ENCODE results near the gene FER1L5.

Gene FER1L5

GRCh38 chr2:96699621-96700020, 57.1 kb downstream of the FER1L5 start:
- POLR2A ChIA-PET: no interaction called here
- CTCF ChIA-PET: interaction anchor here (0.9 to 2.1 kb wide), 4 partner anchors 9 to 64 kb away, joined by 3 to 6 read pairs (median 4); no protein-coding TSS in a partner anchor
- no peak for DNase-seq (ENCODE audit: extremely low spot score)
- TF ChIP-seq, protein P1, sequence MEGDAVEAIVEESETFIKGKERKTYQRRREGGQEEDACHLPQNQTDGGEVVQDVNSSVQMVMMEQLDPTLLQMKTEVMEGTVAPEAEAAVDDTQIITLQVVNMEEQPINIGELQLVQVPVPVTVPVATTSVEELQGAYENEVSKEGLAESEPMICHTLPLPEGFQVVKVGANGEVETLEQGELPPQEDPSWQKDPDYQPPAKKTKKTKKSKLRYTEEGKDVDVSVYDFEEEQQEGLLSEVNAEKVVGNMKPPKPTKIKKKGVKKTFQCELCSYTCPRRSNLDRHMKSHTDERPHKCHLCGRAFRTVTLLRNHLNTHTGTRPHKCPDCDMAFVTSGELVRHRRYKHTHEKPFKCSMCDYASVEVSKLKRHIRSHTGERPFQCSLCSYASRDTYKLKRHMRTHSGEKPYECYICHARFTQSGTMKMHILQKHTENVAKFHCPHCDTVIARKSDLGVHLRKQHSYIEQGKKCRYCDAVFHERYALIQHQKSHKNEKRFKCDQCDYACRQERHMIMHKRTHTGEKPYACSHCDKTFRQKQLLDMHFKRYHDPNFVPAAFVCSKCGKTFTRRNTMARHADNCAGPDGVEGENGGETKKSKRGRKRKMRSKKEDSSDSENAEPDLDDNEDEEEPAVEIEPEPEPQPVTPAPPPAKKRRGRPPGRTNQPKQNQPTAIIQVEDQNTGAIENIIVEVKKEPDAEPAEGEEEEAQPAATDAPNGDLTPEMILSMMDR (IDR thresholded peaks at IDR 0.05; ENCODE audit: control extremely low read depth, extremely low read depth, low read depth, missing control alignments): no peak

- POLR2A ChIA-PET: no interaction called here
- CTCF ChIA-PET: interaction anchor here (0.9 to 2.1 kb wide), 4 partner anchors 9 to 64 kb away, joined by 3 to 6 read pairs (median 4); no protein-coding TSS in a partner anchor
- TF ChIP-seq, protein P1 (IDR thresholded peaks at IDR 0.05; ENCODE audit: control extremely low read depth, extremely low read depth, low read depth, missing control alignments): no peak
- no peak for DNase-seq (ENCODE audit: extremely low spot score)
Measured at GRCh38 chr2:96700086-96700485, 57.5 kb downstream of the FER1L5 start.

DNA sequence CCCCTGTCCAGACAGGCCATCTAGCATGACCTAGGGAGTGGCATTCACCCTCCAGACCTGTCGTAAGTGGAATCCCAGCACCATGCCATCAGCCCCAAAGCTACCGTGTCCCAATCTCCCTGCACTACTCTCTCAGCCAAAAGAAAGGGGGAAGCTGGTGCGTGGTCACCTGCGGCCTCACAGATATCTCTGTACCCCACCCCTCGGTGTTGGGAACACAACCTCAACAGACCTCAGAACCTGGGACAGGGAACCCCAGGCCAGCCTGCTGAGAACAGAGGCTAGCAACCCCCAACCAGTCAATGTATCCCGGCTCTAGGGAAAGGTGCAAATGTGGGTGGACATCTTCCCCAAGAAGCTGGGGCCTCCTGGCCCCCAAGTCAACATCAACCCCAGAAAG, 59.1 kb downstream of the FER1L5 start:
- DNase-seq (ENCODE audit: extremely low spot score): no peak
- POLR2A ChIA-PET: no interaction called here
- TF ChIP-seq, protein P1 (IDR thresholded peaks at IDR 0.05; ENCODE audit: control extremely low read depth, extremely low read depth, low read depth, missing control alignments): no peak
- CTCF ChIA-PET: interaction anchor here (1.1 to 2.0 kb wide), 2 partner anchors 9 to 61 kb away, joined by 4 to 8 read pairs; no protein-coding TSS in a partner anchor

GRCh38 chr2:96702098-96702785, 59.7 kb downstream of the FER1L5 start:
- POLR2A ChIA-PET: no interaction called here

GRCh38 chr2:96703021-96703751, 60.6 kb downstream of the FER1L5 start:
- TF ChIP-seq, protein P1 (IDR thresholded peaks at IDR 0.05; ENCODE audit: control extremely low read depth, extremely low read depth, low read depth, missing control alignments): no peak
- CTCF ChIA-PET: interaction anchor here (1.3 kb wide), 1 partner anchor 13 kb away, joined by 3 read pairs; no protein-coding TSS in a partner anchor
- POLR2A ChIA-PET: no interaction called here
- DNase-seq (ENCODE audit: extremely low spot score): no peak

More at GRCh38 chr2:96702098-96702785, 59.7 kb downstream of the FER1L5 start:
- CTCF ChIA-PET: interaction anchor here (1.1 to 2.0 kb wide), 2 partner anchors 8 to 61 kb away, joined by 4 to 8 read pairs; no protein-coding TSS in a partner anchor
- no peak for DNase-seq (ENCODE audit: extremely low spot score)
- TF ChIP-seq, protein P1 (IDR thresholded peaks at IDR 0.05; ENCODE audit: control extremely low read depth, extremely low read depth, low read depth, missing control alignments): no peak

- TF ChIP-seq, protein P1 (IDR thresholded peaks at IDR 0.05; ENCODE audit: control extremely low read depth, extremely low read depth, low read depth, missing control alignments): no peak
- POLR2A ChIA-PET: no interaction called here
- CTCF ChIA-PET: interaction anchor here (0.9 to 1.9 kb wide), 5 partner anchors 9 to 68 kb away, joined by 3 to 8 read pairs (median 3); no protein-coding TSS in a partner anchor
- no peak for DNase-seq (ENCODE audit: extremely low spot score)
Measured at GRCh38 chr2:96710985-96711384, 68.4 kb downstream of the FER1L5 start.

Measured in GM10248 (cell line).